Measurements from ENCODE around the gene PCCA.

Gene PCCA

DNA sequence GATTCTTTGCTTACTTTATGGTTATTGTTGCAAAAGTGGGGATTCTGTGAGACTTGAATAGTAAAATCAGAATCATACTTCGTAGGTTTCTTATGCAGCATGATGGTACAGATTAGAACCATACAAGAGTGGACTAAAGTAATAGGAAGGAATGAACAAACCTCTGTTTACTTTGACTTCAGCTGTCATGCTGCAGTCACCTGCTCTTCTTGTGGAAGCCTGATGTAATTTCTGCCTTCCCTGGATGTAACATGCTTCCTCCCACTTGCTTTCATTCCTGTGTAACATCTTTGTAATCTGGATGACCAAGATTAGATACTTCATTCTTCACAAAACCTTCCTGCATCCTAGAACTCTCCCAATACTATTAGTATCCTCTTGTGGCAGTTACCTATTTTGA lies 235.0 kb downstream of the PCCA start:
- no peak for TF ChIP-seq CTCF (IDR thresholded peaks at IDR 0.05; ENCODE audit: extremely low read depth, insufficient read depth, missing control alignments)
- in situ Hi-C loops (cut with MboI; ENCODE audit: low pct_unique_long_range_greater_than_20kb, low sequenced_read_pairs, unreplicated experiment): no loop called here
- DNase-seq (ENCODE audit: low spot score): no peak

DNA sequence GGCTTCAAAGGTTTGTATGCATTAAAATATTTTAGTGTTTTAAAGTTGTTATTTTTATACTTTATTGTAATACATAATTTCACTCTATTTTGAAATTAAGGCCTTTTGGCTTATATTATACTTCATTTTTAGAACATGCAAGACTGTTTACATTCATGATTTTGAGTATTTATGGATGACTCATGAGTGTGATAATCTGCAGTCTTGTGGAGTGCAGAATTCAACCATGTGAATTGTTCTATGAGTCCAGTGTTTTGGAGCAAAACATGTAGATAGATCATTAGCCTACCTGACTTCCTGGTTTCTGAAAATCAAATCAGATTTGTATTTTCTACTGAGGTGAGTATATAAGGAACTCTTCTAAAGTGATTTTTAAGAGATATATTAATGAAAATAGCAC lies 241.8 kb downstream of the PCCA start:
- in situ Hi-C loops (cut with MboI; ENCODE audit: low pct_unique_long_range_greater_than_20kb, low sequenced_read_pairs, unreplicated experiment): no loop called here
- DNase-seq (ENCODE audit: low spot score): no peak
- TF ChIP-seq CTCF (IDR thresholded peaks at IDR 0.05; ENCODE audit: extremely low read depth, insufficient read depth, missing control alignments): no peak

GRCh38 chr13:100333141-100333540 lies 244.2 kb downstream of the PCCA start:
- in situ Hi-C loops (cut with MboI; ENCODE audit: low pct_unique_long_range_greater_than_20kb, low sequenced_read_pairs, unreplicated experiment): no loop called here
- DNase-seq (ENCODE audit: low spot score): no peak
- TF ChIP-seq CTCF (IDR thresholded peaks at IDR 0.05; ENCODE audit: extremely low read depth, insufficient read depth, missing control alignments): no peak

DNA sequence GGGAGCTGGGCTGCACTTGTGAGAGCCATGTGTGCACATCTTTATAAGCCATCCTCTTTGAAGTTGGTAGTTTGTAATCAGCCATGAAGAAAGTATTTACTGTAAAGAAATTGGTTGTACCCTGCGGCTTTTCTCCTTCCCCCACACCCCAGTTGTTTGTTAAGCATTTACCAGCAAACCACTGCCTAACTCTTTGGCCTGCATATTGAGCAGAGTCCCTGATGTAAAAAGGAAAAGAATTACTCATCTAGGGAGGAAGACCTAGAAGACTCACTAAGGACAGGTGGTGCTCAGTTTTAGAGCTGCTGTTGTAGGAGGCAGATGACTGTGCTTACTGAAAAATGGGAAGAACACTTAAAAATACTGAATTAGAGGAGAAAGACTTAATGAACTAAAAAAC lies 245.3 kb downstream of the PCCA start:
- TF ChIP-seq CTCF (IDR thresholded peaks at IDR 0.05; ENCODE audit: extremely low read depth, insufficient read depth, missing control alignments): no peak
- no peak for DNase-seq (ENCODE audit: low spot score)
- in situ Hi-C loops (cut with MboI; ENCODE audit: low pct_unique_long_range_greater_than_20kb, low sequenced_read_pairs, unreplicated experiment): no loop called here

DNA sequence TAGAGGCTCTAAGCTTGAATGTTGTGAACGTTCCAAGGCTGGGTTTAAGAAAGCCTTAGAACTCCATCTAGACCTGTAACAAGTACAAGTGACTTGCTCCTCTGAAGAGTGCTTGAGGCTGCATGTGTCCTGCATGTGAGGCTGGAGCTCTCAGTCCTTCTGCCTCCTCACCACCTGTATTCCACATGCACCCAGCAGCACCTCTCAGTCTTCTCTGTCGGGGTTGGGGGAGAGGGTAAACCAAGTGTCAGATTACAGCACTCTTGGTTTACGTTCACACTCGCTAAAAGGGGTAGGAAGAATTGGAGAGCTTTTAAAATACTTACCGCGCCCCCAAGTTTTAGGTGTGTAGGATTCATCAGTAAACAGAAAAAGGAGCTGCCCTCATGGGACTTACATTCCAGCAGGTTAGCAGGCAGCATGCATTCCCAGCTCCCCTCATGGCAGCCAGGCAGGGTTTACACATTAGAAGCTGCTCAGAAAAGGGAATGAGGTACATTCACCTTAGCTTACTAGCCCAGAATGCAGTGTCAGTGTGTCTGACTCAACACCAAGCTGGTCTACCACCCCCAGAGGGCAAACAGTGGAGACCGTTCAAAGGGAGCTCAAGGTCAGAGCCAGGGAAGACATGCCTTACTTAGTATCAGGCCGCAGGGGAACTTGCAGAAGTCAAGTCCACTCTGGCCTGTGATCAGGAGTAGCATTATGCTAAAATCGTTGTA lies 248.1 kb downstream of the PCCA start:
- in situ Hi-C loops (cut with MboI; ENCODE audit: low pct_unique_long_range_greater_than_20kb, low sequenced_read_pairs, unreplicated experiment): no loop called here
- TF ChIP-seq CTCF (IDR thresholded peaks at IDR 0.05; ENCODE audit: extremely low read depth, insufficient read depth, missing control alignments): no peak
- DNase-seq (ENCODE audit: low spot score): no peak

DNA sequence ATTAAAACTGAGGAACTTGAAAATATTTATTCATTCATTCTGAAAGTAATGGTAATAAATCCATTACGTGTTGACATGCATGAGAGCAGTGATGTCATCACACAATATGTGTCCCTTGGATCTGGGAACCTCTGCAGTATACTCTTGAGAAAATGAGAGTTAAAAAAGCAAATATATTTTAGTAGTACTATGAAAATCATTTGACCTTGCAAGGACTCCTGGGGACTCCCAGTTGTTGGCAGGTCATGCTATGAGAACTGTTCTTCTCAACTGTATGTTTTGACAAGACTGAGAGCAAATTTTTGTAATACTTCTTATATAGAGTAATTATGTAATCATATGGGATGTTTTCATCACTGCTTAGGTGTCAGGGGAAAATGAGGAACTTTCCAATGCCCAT lies 249.4 kb downstream of the PCCA start:
- in situ Hi-C loops (cut with MboI; ENCODE audit: low pct_unique_long_range_greater_than_20kb, low sequenced_read_pairs, unreplicated experiment): no loop called here

More for the DNA sequence above, 249.4 kb downstream of the PCCA start:
- no peak for TF ChIP-seq CTCF (IDR thresholded peaks at IDR 0.05; ENCODE audit: extremely low read depth, insufficient read depth, missing control alignments)
- DNase-seq (ENCODE audit: low spot score): no peak
